ENCODE data around the gene BCAS4.

GRCh38 chr20:50857348-50857747, 62.5 kb downstream of the BCAS4 start:
- no peak for TF ChIP-seq TAF1 (IDR thresholded peaks at IDR 0.05; ENCODE audit: low read depth, low read length)
- no peak for TF ChIP-seq POLR2A (IDR thresholded peaks at IDR 0.05; ENCODE audit: low read depth, low read length)
- no peak for TF ChIP-seq POLR2AphosphoS5 (IDR thresholded peaks at IDR 0.05; ENCODE audit: low read depth, low read length)
- no peak for TF ChIP-seq POU2F2 (IDR thresholded peaks at IDR 0.05; ENCODE audit: low read depth, low read length)
- TF ChIP-seq SPI1 (IDR thresholded peaks at IDR 0.05; ENCODE audit: low read depth, low read length), result no peak
- TF ChIP-seq PAX5 (IDR thresholded peaks at IDR 0.05; ENCODE audit: insufficient read depth, low read length, severe bottlenecking), result no peak
